HepG2 (cell line): ENCODE data around the gene RASGRF1. TPM values are rescaled to one million over a fixed set of nuclear protein-coding genes. Genes with fewer than 3 reads are reported as not detected.

Experiments
- ATAC-seq: fragments of 200-7000 bp; cut with Tn5 transposase; 3 replicates; pipeline ENCODE4 v1.9.1; 2020; ENCODE audit warnings: mild to moderate bottlenecking, moderate library complexity
- BruUV-seq: library from RNA; stranded (reverse); fragments of 400-500 nt; replicated peaks from 2 replicates; lab custom pipeline; 2021; lab: Mats Ljungman, UMichigan
- CTCF ChIA-PET: fragments of 300-600 bp; formaldehyde crosslinking; extraction: SDS; loops from one replicate; lab custom pipeline; 2021; ENCODE audit warnings: low total read pairs, inconsistent platforms, low intra/inter-chr PET ratio; lab: Yijun Ruan, JAX
- POLR2A ChIA-PET: fragments of 350-600 bp; sonication (Branson Sonifier 250); formaldehyde crosslinking; loops from one replicate; lab custom pipeline; 2020; ENCODE audit warnings: antibody characterized with exemption, inconsistent platforms; lab: Yijun Ruan, JAX
- DNase-seq: peaks from one replicate; pipeline ENCODE4 v3.0.0-alpha.2; 2015; ENCODE audit warnings: low spot score
- FAIRE-seq: peaks from 3 replicates; lab custom pipeline; 2011; peaks lifted over from hg19 to GRCh38; lab: Jason Lieb, UNC
- H2AFZ ChIP-seq: one replicate; pipeline ENCODE4 v1.6.1; 2011; ENCODE audit warnings: low read length, inconsistent platforms
- H3K27ac ChIP-seq: fragments of 300-600 bp; 3 replicates; pipeline ENCODE4 v1.8.0; 2011; ENCODE audit warnings: mixed run types, mild to moderate bottlenecking, mixed read lengths, low read length, inconsistent platforms; ENCODE audit not compliant: insufficient read depth; ENCODE audit errors: extremely low read length
- H3K27me3 ChIP-seq, 2 experiments: fragments of 200-600 bp in 1 of 2; 2 replicates in 1 of 2; 3 replicates in 1 of 2; pipeline versions ENCODE4 v1.6.0 to v1.8.0; 2011; ENCODE audit warnings: low read length in 2 of 2, mild to moderate bottlenecking in 2 of 2, moderate library complexity in 2 of 2, inconsistent platforms in 1 of 2; ENCODE audit not compliant: insufficient read depth in 2 of 2, control insufficient read depth in 1 of 2
- H3K36me3 ChIP-seq, 2 experiments: fragments of 200-600 bp in 1 of 2; replicated peaks in 1 of 2; 2 replicates in 1 of 2; 3 replicates in 1 of 2; pipeline versions ENCODE4 v1.5.1 to v1.8.0; 2011; ENCODE audit warnings: low read length in 2 of 2, inconsistent platforms in 1 of 2; ENCODE audit not compliant: insufficient read depth in 2 of 2, control insufficient read depth in 1 of 2
- H3K4me1 ChIP-seq: 2 replicates; pipeline ENCODE4 v1.5.1; 2012; ENCODE audit warnings: low read length, inconsistent platforms; ENCODE audit not compliant: insufficient read depth
- H3K4me2 ChIP-seq: 2 replicates; pipeline ENCODE4 v1.6.0; 2011; ENCODE audit warnings: low read depth, low read length, inconsistent platforms
- H3K4me3 ChIP-seq, 3 experiments: fragments of 200-600 bp in 1 of 3; sonication (generic), shearing (Covaris generic) in 1 of 3; replicated peaks in 1 of 3; 2 replicates each; pipeline ENCODE4 v1.5.1; 2011 to 2016; ENCODE audit warnings: low read length in 3 of 3, inconsistent platforms in 2 of 3, low read depth in 2 of 3, mild to moderate bottlenecking in 2 of 3, control low read depth in 1 of 3, mixed read lengths in 1 of 3; ENCODE audit not compliant: insufficient read depth in 1 of 3
- H3K79me2 ChIP-seq: one replicate; pipeline ENCODE4 v1.6.1; 2011; ENCODE audit warnings: low read length, inconsistent platforms; ENCODE audit not compliant: insufficient read depth
- H3K9ac ChIP-seq: 2 replicates; pipeline ENCODE4 v1.6.0; 2011; ENCODE audit warnings: mild to moderate bottlenecking, low read depth, low read length, inconsistent platforms; ENCODE audit not compliant: insufficient read depth
- H3K9me3 ChIP-seq: 2 replicates; pipeline ENCODE4 v1.5.1; 2012; ENCODE audit warnings: mild to moderate bottlenecking, low read length
- H4K20me1 ChIP-seq: 2 replicates; pipeline ENCODE4 v1.6.0; 2011; ENCODE audit warnings: inconsistent platforms, mild to moderate bottlenecking, low read length, moderate library complexity; ENCODE audit not compliant: insufficient read depth
- ELF1 ChIP-seq: sonication (generic); formaldehyde crosslinking; IDR thresholded peaks from 2 replicates; pipeline ENCODE4 v1.4.0; 2020; ENCODE audit warnings: missing genetic modification reagents
- ELF3 ChIP-seq: IDR thresholded peaks from 2 replicates; pipeline ENCODE4 v1.6.1; 2016; ENCODE audit warnings: missing genetic modification reagents, missing compliant biosample characterization
- ETV5 ChIP-seq: IDR thresholded peaks from 2 replicates; pipeline ENCODE4 v1.6.1; 2018; ENCODE audit warnings: missing biosample characterization, missing genetic modification reagents, inconsistent platforms, borderline replicate concordance
- FOSL1 ChIP-seq: sonication (generic); formaldehyde crosslinking; IDR thresholded peaks from 2 replicates; pipeline ENCODE4 v1.9.0; 2021; ENCODE audit warnings: missing genetic modification reagents, borderline replicate concordance
- GABPA ChIP-seq, 2 experiments: IDR thresholded peaks; 2 replicates each; pipeline ENCODE4 v1.6.1; 2011 to 2016; ENCODE audit warnings: low read depth in 2 of 2, low read length in 1 of 2, missing biosample characterization in 1 of 2, missing genetic modification characterization in 1 of 2
- JUN ChIP-seq: sonication (generic); formaldehyde crosslinking; IDR thresholded peaks from 2 replicates; pipeline ENCODE4 v1.4.0; 2020; ENCODE audit warnings: mild to moderate bottlenecking, missing genetic modification reagents
- KAT2B ChIP-seq: fragments of 150-350 bp; IDR thresholded peaks from 2 replicates; pipeline ENCODE4 v1.6.1; 2014; ENCODE audit warnings: low read depth, low read length, borderline replicate concordance
- KAT8 ChIP-seq: IDR thresholded peaks from 2 replicates; pipeline ENCODE4 v1.6.1; 2016; ENCODE audit warnings: missing genetic modification reagents, missing compliant biosample characterization
- SAP130 ChIP-seq: IDR thresholded peaks from 2 replicates; pipeline ENCODE4 v1.6.1; 2016; ENCODE audit warnings: low read depth
- SIX1 ChIP-seq: sonication (generic); formaldehyde crosslinking; IDR thresholded peaks from 2 replicates; pipeline ENCODE4 v1.4.0; 2020; ENCODE audit warnings: missing genetic modification reagents, borderline replicate concordance
- ZNF614 ChIP-seq: IDR thresholded peaks from 2 replicates; pipeline ENCODE4 v1.6.1; 2018; ENCODE audit warnings: missing biosample characterization, missing genetic modification reagents, inconsistent platforms, borderline replicate concordance
- WGBS: methylation state at CpG from one replicate; pipeline ENCODE4 v1.1.6; 2017; ENCODE audit warnings: low lambda C conversion rate; 5-methylcytosine and 5-hydroxymethylcytosine counted together
- in situ Hi-C: cut with HindIII; loops from 2 replicates; pipeline ENCODE4 v1.10.0; 2017; ENCODE audit warnings: low pct_unique_long_range_greater_than_20kb; ENCODE audit not compliant: extremely low pct_ligation_motif_present
- intact Hi-C: fragments of 100-400 bp; cut with micrococcal nuclease; formaldehyde crosslinking; loops from one replicate; pipeline ENCODE4 v1.10.0; 2022; ENCODE audit not compliant: unreplicated experiment
- polyA plus RNA-seq, 8 experiments: library from polyadenylated mRNA; depleted of rRNA in 3 of 8; stranded (reverse) in 7 of 8; unstranded in 1 of 8; fragments of >200 nt; fragmentation: Illumina TruSeq in 4 of 8; extraction: Trizol in 4 of 8; gene quantifications; 2 replicates each; pipeline versions ENCODE4 v1.2.1 to v1.2.3, GENCODE V29; 2011 to 2016; ENCODE audit warnings: low read depth in 4 of 8, missing spikeins in 1 of 8, mixed read lengths in 1 of 8; ENCODE audit not compliant: insufficient read depth in 1 of 8
- total RNA-seq, 5 experiments: library from RNA; depleted of rRNA; stranded (reverse); fragments of >200 nt; fragmentation: Illumina TruSeq; extraction: Trizol; gene quantifications; 2 replicates each; pipeline ENCODE4 v1.2.3, GENCODE V29; 2016; ENCODE audit warnings: low read depth in 1 of 5
- TF ChIP-seq, protein P1 (sequence below): IDR thresholded peaks from 2 replicates; pipeline ENCODE4 v1.4.0; 2020; ENCODE audit warnings: mild to moderate bottlenecking, missing genetic modification reagents
- TF ChIP-seq, protein P2 (sequence below): sonication (generic); formaldehyde crosslinking; IDR thresholded peaks from 2 replicates; pipeline ENCODE4 v1.4.0; 2020; ENCODE audit warnings: missing genetic modification reagents
- TF ChIP-seq, protein P3 (sequence below): sonication (generic); formaldehyde crosslinking; IDR thresholded peaks from 2 replicates; pipeline ENCODE4 v1.5.0; 2020; ENCODE audit warnings: mild to moderate bottlenecking, missing genetic modification reagents, moderate library complexity
- TF ChIP-seq, protein P4 (sequence below): sonication (generic); formaldehyde crosslinking; conservative IDR thresholded peaks from 2 replicates; pipeline ENCODE4 v1.4.0; 2020; ENCODE audit warnings: mild to moderate bottlenecking, missing genetic modification reagents, moderate library complexity

The RASGRF1 gene
- total and polyA plus RNA-seq, 2 of the 13 experiments (the other 11 are each of a cell fraction or from before 2014, with no cell fraction given): 0.55 to 3.0 TPM

DNA sequence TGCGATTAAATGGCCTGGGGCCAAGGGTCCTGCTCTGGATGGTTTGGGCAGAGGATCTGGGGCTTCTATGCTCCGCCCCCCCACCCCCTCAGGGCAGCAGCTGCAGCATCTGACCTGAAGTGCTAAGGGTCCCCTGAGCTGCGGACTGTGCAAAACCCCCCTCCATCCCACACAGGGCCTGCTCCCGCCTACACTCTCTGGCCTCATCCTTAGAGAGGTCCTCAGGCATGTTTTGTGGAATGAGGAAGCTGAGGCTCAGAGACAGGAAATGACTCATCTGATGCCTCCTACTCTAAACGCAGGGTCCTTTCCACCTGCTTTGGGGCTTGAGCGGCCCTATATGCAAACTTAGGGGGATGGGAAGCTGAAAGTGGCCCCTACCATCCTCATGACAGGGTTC, 86.2 kb downstream of the RASGRF1 start:
- FAIRE-seq: no peak
- Histone ChIP-seq H3K4me2 (0 out of 2 replicates have a peak overlapping the region, but pooled peaks have one; percentile 10), H3K79me2 (no peaks in the 10 kb centered on the region), H3K36me3 (no peaks in the 10 kb centered on the region), H3K27me3 (no peaks in the 10 kb centered on the region), H3K4me3 (no peak overlapping the region), H3K4me1 (peaks cover 38% of the 10 kb centered on the region), H3K9me3 (no peaks in the 10 kb centered on the region), H3K27ac (no peak overlapping the region), H3K9ac (no peak overlapping the region), H2AFZ (no peak overlapping the region), H4K20me1 (no peaks in the 10 kb centered on the region)
- WGBS: 59% methylated on average over 5 of the region's 6 CpGs
- ATAC-seq: peak; percentile 36; the same call in 2 of the 3 replicates
- in situ Hi-C loops (no loop called here), intact Hi-C loops (no loop called here)
- ChIA-PET POLR2A (interaction anchor here (0.6 to 2.9 kb wide), 6 partner anchors 10 to 87 kb away, joined by 3 to 26 read pairs (median 4); no protein-coding TSS in a partner anchor), CTCF (interaction anchor here (0.7 kb wide), 1 partner anchor 16 kb away, joined by 3 read pairs; no protein-coding TSS in a partner anchor)
- DNase-seq: peak; percentile 62
- BruUV-seq: no TSS peak
- TF ChIP-seq, protein P1, sequence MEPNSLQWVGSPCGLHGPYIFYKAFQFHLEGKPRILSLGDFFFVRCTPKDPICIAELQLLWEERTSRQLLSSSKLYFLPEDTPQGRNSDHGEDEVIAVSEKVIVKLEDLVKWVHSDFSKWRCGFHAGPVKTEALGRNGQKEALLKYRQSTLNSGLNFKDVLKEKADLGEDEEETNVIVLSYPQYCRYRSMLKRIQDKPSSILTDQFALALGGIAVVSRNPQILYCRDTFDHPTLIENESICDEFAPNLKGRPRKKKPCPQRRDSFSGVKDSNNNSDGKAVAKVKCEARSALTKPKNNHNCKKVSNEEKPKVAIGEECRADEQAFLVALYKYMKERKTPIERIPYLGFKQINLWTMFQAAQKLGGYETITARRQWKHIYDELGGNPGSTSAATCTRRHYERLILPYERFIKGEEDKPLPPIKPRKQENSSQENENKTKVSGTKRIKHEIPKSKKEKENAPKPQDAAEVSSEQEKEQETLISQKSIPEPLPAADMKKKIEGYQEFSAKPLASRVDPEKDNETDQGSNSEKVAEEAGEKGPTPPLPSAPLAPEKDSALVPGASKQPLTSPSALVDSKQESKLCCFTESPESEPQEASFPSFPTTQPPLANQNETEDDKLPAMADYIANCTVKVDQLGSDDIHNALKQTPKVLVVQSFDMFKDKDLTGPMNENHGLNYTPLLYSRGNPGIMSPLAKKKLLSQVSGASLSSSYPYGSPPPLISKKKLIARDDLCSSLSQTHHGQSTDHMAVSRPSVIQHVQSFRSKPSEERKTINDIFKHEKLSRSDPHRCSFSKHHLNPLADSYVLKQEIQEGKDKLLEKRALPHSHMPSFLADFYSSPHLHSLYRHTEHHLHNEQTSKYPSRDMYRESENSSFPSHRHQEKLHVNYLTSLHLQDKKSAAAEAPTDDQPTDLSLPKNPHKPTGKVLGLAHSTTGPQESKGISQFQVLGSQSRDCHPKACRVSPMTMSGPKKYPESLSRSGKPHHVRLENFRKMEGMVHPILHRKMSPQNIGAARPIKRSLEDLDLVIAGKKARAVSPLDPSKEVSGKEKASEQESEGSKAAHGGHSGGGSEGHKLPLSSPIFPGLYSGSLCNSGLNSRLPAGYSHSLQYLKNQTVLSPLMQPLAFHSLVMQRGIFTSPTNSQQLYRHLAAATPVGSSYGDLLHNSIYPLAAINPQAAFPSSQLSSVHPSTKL (CRISPR knock-in tag): 0 out of 2 replicates have a peak, but pooled peaks have one; percentile 20
- TF ChIP-seq KAT2B: no peak
- no peak for TF ChIP-seq SIX1
- TF ChIP-seq, protein P2, sequence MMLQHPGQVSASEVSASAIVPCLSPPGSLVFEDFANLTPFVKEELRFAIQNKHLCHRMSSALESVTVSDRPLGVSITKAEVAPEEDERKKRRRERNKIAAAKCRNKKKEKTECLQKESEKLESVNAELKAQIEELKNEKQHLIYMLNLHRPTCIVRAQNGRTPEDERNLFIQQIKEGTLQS: peak; percentile 68
- 0 out of 2 replicates have a peak, but pooled peaks have one; percentile 13 for TF ChIP-seq KAT8
- 0 out of 2 replicates have a peak, but pooled peaks have one; percentile 40 for TF ChIP-seq FOSL1 (CRISPR knock-in tag)
- TF ChIP-seq GABPA (IDR thresholded peaks at IDR 0.05; ENCODE audit: low read depth, low read length): no peak
- TF ChIP-seq GABPA (CRISPR knock-in tag; IDR thresholded peaks at IDR 0.05; ENCODE audit: low read depth): peak; percentile 67
- TF ChIP-seq, protein P3, sequence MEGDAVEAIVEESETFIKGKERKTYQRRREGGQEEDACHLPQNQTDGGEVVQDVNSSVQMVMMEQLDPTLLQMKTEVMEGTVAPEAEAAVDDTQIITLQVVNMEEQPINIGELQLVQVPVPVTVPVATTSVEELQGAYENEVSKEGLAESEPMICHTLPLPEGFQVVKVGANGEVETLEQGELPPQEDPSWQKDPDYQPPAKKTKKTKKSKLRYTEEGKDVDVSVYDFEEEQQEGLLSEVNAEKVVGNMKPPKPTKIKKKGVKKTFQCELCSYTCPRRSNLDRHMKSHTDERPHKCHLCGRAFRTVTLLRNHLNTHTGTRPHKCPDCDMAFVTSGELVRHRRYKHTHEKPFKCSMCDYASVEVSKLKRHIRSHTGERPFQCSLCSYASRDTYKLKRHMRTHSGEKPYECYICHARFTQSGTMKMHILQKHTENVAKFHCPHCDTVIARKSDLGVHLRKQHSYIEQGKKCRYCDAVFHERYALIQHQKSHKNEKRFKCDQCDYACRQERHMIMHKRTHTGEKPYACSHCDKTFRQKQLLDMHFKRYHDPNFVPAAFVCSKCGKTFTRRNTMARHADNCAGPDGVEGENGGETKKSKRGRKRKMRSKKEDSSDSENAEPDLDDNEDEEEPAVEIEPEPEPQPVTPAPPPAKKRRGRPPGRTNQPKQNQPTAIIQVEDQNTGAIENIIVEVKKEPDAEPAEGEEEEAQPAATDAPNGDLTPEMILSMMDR (CRISPR knock-in tag): no peak
- TF ChIP-seq SAP130 (CRISPR knock-in tag): 0 out of 2 replicates have a peak, but pooled peaks have one; percentile 22
- TF ChIP-seq, protein P4, sequence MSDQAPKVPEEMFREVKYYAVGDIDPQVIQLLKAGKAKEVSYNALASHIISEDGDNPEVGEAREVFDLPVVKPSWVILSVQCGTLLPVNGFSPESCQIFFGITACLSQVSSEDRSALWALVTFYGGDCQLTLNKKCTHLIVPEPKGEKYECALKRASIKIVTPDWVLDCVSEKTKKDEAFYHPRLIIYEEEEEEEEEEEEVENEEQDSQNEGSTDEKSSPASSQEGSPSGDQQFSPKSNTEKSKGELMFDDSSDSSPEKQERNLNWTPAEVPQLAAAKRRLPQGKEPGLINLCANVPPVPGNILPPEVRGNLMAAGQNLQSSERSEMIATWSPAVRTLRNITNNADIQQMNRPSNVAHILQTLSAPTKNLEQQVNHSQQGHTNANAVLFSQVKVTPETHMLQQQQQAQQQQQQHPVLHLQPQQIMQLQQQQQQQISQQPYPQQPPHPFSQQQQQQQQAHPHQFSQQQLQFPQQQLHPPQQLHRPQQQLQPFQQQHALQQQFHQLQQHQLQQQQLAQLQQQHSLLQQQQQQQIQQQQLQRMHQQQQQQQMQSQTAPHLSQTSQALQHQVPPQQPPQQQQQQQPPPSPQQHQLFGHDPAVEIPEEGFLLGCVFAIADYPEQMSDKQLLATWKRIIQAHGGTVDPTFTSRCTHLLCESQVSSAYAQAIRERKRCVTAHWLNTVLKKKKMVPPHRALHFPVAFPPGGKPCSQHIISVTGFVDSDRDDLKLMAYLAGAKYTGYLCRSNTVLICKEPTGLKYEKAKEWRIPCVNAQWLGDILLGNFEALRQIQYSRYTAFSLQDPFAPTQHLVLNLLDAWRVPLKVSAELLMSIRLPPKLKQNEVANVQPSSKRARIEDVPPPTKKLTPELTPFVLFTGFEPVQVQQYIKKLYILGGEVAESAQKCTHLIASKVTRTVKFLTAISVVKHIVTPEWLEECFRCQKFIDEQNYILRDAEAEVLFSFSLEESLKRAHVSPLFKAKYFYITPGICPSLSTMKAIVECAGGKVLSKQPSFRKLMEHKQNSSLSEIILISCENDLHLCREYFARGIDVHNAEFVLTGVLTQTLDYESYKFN (CRISPR knock-in tag): peak; percentile 33
- TF ChIP-seq ELF1: peak; percentile 62; the same call in 1 of the 2 replicates
- TF ChIP-seq ELF3 (CRISPR knock-in tag): peak; percentile 96
- peak; percentile 85 for TF ChIP-seq ETV5 (CRISPR knock-in tag)
- 0 out of 2 replicates have a peak, but pooled peaks have one; percentile 1 for TF ChIP-seq ZNF614
- TF ChIP-seq JUN: no peak
